Measurements from ENCODE around the gene MSRB2.

The MSRB2 gene

DNA sequence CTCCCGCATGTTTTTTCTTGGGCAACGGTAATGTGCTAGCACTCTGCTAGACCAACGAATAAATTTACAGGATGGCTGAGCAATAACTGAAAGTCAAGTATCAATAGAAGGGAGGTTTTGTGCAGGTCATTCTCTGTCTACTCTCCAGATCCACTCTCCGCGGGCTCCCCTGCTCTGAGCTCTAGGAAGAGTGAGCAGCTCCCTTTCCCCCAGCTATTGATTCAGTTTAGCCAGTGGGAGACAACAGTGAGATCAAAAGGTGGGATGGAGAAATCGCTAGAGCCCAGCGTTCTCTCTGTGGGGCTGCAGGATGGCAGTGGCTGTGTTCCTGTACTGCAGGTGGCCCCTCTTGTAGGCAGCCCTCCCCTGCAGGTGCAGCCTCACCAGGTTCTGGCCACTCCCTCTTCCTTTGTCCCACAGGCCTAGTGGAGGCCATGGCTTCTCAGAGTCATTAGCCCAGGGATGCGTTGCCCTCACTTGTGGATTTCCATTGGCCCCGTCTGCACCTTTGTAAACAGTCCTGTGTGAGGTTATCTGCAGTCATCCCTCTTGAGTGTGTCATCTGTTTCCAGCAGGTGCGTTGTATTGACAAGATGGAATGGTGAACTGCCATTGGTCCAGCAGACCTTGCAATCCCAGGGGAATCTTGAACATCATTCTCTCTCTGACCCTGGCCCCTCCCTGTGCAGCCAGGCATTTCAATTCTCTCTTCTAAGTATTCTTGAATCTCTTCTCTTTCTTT is 11.1 kb downstream of the MSRB2 start:
- H3K36me3 ChIP-seq (ENCODE audit: control insufficient read depth, low read length): peaks cover 11% of the 10 kb centered on the region; the same call in 1 of the 2 replicates
- H3K79me2 ChIP-seq (ENCODE audit: control insufficient read depth, low read length): no peaks in the 10 kb centered on the region
- peaks cover 8% of the 10 kb centered on the region for H3K4me1 ChIP-seq (ENCODE audit: control insufficient read depth, low read length)
- no peak overlapping the region for H3K4me3 ChIP-seq (ENCODE audit: low read length)
- no peaks in the 10 kb centered on the region for H4K20me1 ChIP-seq (ENCODE audit: control insufficient read depth, insufficient read depth, low read depth, low read length)
- no peak overlapping the region for H3K27ac ChIP-seq (ENCODE audit: low read depth, low read length)
- no peaks in the 10 kb centered on the region for H3K9me2 ChIP-seq (replicated peaks; ENCODE audit: control insufficient read depth, low read length)
- no peak overlapping the region for H3K4me2 ChIP-seq (ENCODE audit: low read length)
- H3F3A ChIP-seq (ENCODE audit: control insufficient read depth, insufficient read depth): no peaks in the 10 kb centered on the region
- H3K9me3 ChIP-seq (ENCODE audit: control insufficient read depth, insufficient read depth, low read length): no peaks in the 10 kb centered on the region
- TF ChIP-seq, protein P1, sequence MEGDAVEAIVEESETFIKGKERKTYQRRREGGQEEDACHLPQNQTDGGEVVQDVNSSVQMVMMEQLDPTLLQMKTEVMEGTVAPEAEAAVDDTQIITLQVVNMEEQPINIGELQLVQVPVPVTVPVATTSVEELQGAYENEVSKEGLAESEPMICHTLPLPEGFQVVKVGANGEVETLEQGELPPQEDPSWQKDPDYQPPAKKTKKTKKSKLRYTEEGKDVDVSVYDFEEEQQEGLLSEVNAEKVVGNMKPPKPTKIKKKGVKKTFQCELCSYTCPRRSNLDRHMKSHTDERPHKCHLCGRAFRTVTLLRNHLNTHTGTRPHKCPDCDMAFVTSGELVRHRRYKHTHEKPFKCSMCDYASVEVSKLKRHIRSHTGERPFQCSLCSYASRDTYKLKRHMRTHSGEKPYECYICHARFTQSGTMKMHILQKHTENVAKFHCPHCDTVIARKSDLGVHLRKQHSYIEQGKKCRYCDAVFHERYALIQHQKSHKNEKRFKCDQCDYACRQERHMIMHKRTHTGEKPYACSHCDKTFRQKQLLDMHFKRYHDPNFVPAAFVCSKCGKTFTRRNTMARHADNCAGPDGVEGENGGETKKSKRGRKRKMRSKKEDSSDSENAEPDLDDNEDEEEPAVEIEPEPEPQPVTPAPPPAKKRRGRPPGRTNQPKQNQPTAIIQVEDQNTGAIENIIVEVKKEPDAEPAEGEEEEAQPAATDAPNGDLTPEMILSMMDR (IDR thresholded peaks at IDR 0.05; ENCODE audit: low read depth, low read length, poor library complexity, severe bottlenecking): no peak
- TF ChIP-seq EZH2phosphoT487 (IDR thresholded peaks at IDR 0.05; ENCODE audit: borderline replicate concordance, low read length): no peak
- no peaks in the 10 kb centered on the region for H3K27me3 ChIP-seq (ENCODE audit: control insufficient read depth, low read length)

DNA sequence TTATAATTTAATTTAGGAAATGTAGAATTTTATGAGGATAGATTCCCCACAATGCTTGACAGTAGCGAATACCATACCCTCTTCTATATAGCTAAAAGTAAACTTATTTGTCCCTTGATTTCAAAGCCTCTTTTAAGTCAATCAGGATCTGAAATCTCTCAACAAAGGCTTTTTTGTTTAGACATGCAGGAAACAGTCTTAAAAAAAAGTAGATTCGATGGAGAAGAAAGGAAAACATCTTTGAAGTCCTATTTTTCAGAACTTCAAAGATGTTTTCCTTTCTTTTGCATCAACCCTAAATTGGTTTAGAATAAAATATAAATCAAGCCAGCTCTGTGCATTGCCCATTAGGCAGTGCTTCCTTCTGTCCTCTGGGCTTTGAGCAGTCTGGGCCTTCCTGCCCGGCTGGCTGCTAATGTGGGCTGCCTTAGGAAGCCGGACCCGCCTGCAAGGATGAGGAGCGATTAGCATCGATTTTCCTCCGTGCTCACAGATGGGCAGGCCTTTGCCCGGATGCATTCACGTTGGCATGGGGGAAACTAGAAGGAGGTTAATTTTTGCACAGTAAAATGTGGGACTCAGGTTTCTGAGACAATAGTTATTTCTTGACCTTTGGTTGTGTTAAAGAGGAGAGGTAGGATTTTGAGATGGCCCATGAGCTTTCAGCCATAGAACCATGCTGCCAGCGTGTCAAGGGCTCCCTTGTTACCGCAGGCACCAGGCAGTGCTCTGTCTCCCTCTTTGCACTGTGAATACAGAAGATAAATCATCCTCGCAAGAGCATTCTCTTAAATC is 15.5 kb downstream of the MSRB2 start:
- H4K20me1 ChIP-seq (ENCODE audit: control insufficient read depth, insufficient read depth, low read depth, low read length): no peaks in the 10 kb centered on the region
- no peak overlapping the region for H3K4me2 ChIP-seq (ENCODE audit: low read length)
- no peaks in the 10 kb centered on the region for H3F3A ChIP-seq (ENCODE audit: control insufficient read depth, insufficient read depth)
- H3K9me2 ChIP-seq (replicated peaks; ENCODE audit: control insufficient read depth, low read length): no peaks in the 10 kb centered on the region
- peaks cover 13% of the 10 kb centered on the region for H3K4me1 ChIP-seq (ENCODE audit: control insufficient read depth, low read length)
- H3K4me3 ChIP-seq (ENCODE audit: low read length): no peak overlapping the region
- TF ChIP-seq, protein P1 (IDR thresholded peaks at IDR 0.05; ENCODE audit: low read depth, low read length, poor library complexity, severe bottlenecking): no peak
- TF ChIP-seq EZH2phosphoT487 (IDR thresholded peaks at IDR 0.05; ENCODE audit: borderline replicate concordance, low read length): no peak
- H3K9me3 ChIP-seq (ENCODE audit: control insufficient read depth, insufficient read depth, low read length): no peaks in the 10 kb centered on the region
- peaks cover 7% of the 10 kb centered on the region; the same call in 1 of the 2 replicates for H3K36me3 ChIP-seq (ENCODE audit: control insufficient read depth, low read length)
- H3K27ac ChIP-seq (ENCODE audit: low read depth, low read length): no peak overlapping the region
- no peaks in the 10 kb centered on the region for H3K27me3 ChIP-seq (ENCODE audit: control insufficient read depth, low read length)
- H3K79me2 ChIP-seq (ENCODE audit: control insufficient read depth, low read length): no peaks in the 10 kb centered on the region

DNA sequence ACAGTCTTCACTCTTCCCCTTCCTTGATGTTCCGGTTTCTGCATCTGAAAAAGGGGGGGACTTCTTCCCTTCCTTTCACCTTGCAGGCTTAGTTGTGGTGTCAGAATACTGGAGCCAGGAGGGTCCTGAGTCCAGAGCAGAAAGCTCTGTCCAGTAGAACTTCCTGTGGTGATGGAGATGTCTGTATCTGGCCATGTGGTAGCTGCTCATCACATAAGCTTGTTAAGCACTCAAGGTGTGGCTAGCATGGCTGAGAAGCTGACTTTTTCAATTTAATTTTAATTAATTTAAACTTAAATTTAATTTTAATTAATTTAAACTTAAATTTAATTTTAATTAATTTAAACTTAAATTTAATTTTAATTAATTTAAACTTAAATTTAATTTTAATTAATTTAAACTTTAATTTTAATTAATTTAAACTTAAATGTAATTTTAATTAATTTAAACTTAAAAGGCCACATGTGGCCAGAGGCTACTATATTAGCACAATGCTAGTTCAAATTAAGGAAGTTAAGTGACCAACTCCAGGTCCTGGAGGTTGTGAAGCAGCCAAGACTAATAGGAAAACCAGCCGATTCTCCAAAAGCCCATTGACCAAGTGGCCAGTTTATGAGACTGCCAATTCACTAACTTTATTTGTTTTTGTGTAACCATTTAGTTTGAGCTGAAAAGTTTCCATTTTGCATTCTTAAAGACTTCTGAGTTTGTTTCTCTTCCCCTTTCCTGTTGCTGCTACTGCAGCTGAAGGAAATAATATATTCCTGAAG is 16.3 kb downstream of the MSRB2 start:
- H3K27ac ChIP-seq (ENCODE audit: low read depth, low read length): no peak overlapping the region
- no peaks in the 10 kb centered on the region for H4K20me1 ChIP-seq (ENCODE audit: control insufficient read depth, insufficient read depth, low read depth, low read length)
- H3K9me3 ChIP-seq (ENCODE audit: control insufficient read depth, insufficient read depth, low read length): no peaks in the 10 kb centered on the region
- H3K9me2 ChIP-seq (replicated peaks; ENCODE audit: control insufficient read depth, low read length): no peaks in the 10 kb centered on the region
- H3K4me1 ChIP-seq (ENCODE audit: control insufficient read depth, low read length): peaks cover 13% of the 10 kb centered on the region
- TF ChIP-seq EZH2phosphoT487 (IDR thresholded peaks at IDR 0.05; ENCODE audit: borderline replicate concordance, low read length): no peak
- TF ChIP-seq, protein P1 (IDR thresholded peaks at IDR 0.05; ENCODE audit: low read depth, low read length, poor library complexity, severe bottlenecking): no peak
- H3K36me3 ChIP-seq (ENCODE audit: control insufficient read depth, low read length): peaks cover 7% of the 10 kb centered on the region; the same call in 1 of the 2 replicates
- no peak overlapping the region for H3K4me3 ChIP-seq (ENCODE audit: low read length)
- H3K79me2 ChIP-seq (ENCODE audit: control insufficient read depth, low read length): no peaks in the 10 kb centered on the region
- no peak overlapping the region for H3K4me2 ChIP-seq (ENCODE audit: low read length)
- no peaks in the 10 kb centered on the region for H3F3A ChIP-seq (ENCODE audit: control insufficient read depth, insufficient read depth)
- H3K27me3 ChIP-seq (ENCODE audit: control insufficient read depth, low read length): no peaks in the 10 kb centered on the region
